Thyroid gland (tissue), 4 donors: ENCODE results near the gene PCMTD2.

Source experiments
- CTCF ChIP-seq, 6 experiments: fragments of 200-600 bp in 3 of 6; fragments of 450-650 bp in 3 of 6; sonication (generic) in 3 of 6; IDR thresholded peaks; one replicate each; pipeline ENCODE4 v1.5.1; 2016 to 2019; ENCODE audit warnings: antibody characterized with exemption in 6 of 6, mild to moderate bottlenecking in 2 of 6, inconsistent platforms in 1 of 6, moderate library complexity in 1 of 6
- POLR2A ChIP-seq, 2 donors: fragments of 450-650 bp; IDR thresholded peaks; one replicate each; pipeline ENCODE4 v1.6.1; 2017; ENCODE audit warnings: antibody characterized with exemption in 2 of 2, mild to moderate bottlenecking in 2 of 2, moderate library complexity in 1 of 2

GRCh38 chr20:64212755-64213154 lies 42.8 kb upstream of the PCMTD2 start:
- peak in 1 of 2 donors; percentile 55 for TF ChIP-seq POLR2A (IDR thresholded peaks at IDR 0.05)
- TF ChIP-seq CTCF (IDR thresholded peaks at IDR 0.05) = no peak
